Lung (tissue), 12 donors: ENCODE measurements around the gene LSS. TPM values are rescaled to one million over a fixed set of nuclear protein-coding genes. Genes with fewer than 3 reads are reported as not detected.

ENCODE experiments used
- ATAC-seq: fragments of 200-7000 bp; cut with Tn5 transposase; one replicate; pipeline ENCODE4 v1.9.1; 2020; ENCODE audit warnings: moderate number of reproducible peaks; ENCODE audit not compliant: insufficient read depth, low FRiP score
- DNase-seq, 3 donors: peaks; one replicate each; pipeline ENCODE4 v3.0.0-alpha.2; 2013 to 2017
- H3K27ac ChIP-seq, 2 donors: one replicate each; pipeline ENCODE4 v1.5.1; 2013; ENCODE audit warnings: mild to moderate bottlenecking in 2 of 2, moderate library complexity in 2 of 2, control low read depth in 1 of 2, inconsistent platforms in 1 of 2, low read depth in 1 of 2, low read length in 1 of 2
- H3K27me3 ChIP-seq, 3 donors: one replicate each; pipeline ENCODE4 v1.5.1; 2013; ENCODE audit warnings: low read length in 2 of 3; ENCODE audit not compliant: control insufficient read depth in 3 of 3, insufficient read depth in 3 of 3
- H3K36me3 ChIP-seq, 4 donors: one replicate each; pipeline ENCODE4 v1.5.1; 2013; ENCODE audit warnings: low read length in 4 of 4, mild to moderate bottlenecking in 1 of 4, moderate library complexity in 1 of 4; ENCODE audit not compliant: control insufficient read depth in 4 of 4, insufficient read depth in 4 of 4
- H3K4me1 ChIP-seq, 5 donors: one replicate each; pipeline ENCODE4 v1.5.1; 2013; ENCODE audit warnings: low read length in 5 of 5, mild to moderate bottlenecking in 2 of 5, moderate library complexity in 1 of 5; ENCODE audit not compliant: control insufficient read depth in 5 of 5, insufficient read depth in 5 of 5
- H3K4me3 ChIP-seq: one replicate; pipeline ENCODE4 v1.5.1; 2013; ENCODE audit warnings: mild to moderate bottlenecking, control low read depth, moderate library complexity
- H3K9ac ChIP-seq, 2 donors: one replicate each; pipeline ENCODE4 v1.5.1; 2013; ENCODE audit warnings: low read length in 2 of 2, control low read depth in 1 of 2; ENCODE audit not compliant: insufficient read depth in 1 of 2
- H3K9me3 ChIP-seq, 4 donors: one replicate each; pipeline ENCODE4 v1.5.1; 2013; ENCODE audit warnings: low read length in 3 of 4, mild to moderate bottlenecking in 1 of 4, moderate library complexity in 1 of 4; ENCODE audit not compliant: control insufficient read depth in 4 of 4, insufficient read depth in 3 of 4
- WGBS, 2 donors: extraction: QIAGEN DNeasy Blood & Tissue Kit; methylation state at CpG; one replicate each; pipeline ENCODE4 v1.1.7; 2013; 5-methylcytosine and 5-hydroxymethylcytosine counted together
- polyA plus RNA-seq, 2 donors: library from polyadenylated mRNA; stranded (reverse); fragments of 200-250 nt; gene quantifications; one replicate each; pipeline ENCODE4 v1.2.1, GENCODE V29; 2013
- total RNA-seq, 2 donors: library from RNA; depleted of rRNA in 1 of 2; stranded (reverse); fragments of >200 nt in 1 of 2; gene quantifications; one replicate each; pipeline ENCODE4 v1.2.1, GENCODE V29; 2014 to 2021
- TF ChIP-seq, protein P1 (sequence below): IDR thresholded peaks from 2 replicates; pipeline ENCODE4 v1.5.1; 2012; ENCODE audit warnings: mild to moderate bottlenecking; ENCODE audit errors: control extremely low read depth, extremely low read depth
- donor health status: control.
- donor health status: control.
- donor health status: Bipolar disorder and iron deficiency.
- donor health status: healthy.
- donor health status: DM: yes; HTN: yes; CAD: no.

The LSS gene
- total and polyA plus RNA-seq, 4 donors = 54.6 to 152 (median 98.8) TPM

GRCh38 chr21:46269466-46269865 is 40.9 kb upstream of the LSS start:
- H3K9ac ChIP-seq = no peak overlapping the region
- DNase-seq (no peak), ATAC-seq (no peak)
- no peak overlapping the region for H3K27ac ChIP-seq
- H3K36me3 ChIP-seq = peaks cover 43 to 67% (median 55%) of the 10 kb centered on the region in 4 donors
- H3K4me1 ChIP-seq = no peaks in the 10 kb centered on the region
- 95 to 99% methylated on average over 10 of the region's 10 CpGs for WGBS, 2 donors
- H3K4me3 ChIP-seq = no peak overlapping the region
- H3K9me3 ChIP-seq = no peaks in the 10 kb centered on the region
- TF ChIP-seq, protein P1, sequence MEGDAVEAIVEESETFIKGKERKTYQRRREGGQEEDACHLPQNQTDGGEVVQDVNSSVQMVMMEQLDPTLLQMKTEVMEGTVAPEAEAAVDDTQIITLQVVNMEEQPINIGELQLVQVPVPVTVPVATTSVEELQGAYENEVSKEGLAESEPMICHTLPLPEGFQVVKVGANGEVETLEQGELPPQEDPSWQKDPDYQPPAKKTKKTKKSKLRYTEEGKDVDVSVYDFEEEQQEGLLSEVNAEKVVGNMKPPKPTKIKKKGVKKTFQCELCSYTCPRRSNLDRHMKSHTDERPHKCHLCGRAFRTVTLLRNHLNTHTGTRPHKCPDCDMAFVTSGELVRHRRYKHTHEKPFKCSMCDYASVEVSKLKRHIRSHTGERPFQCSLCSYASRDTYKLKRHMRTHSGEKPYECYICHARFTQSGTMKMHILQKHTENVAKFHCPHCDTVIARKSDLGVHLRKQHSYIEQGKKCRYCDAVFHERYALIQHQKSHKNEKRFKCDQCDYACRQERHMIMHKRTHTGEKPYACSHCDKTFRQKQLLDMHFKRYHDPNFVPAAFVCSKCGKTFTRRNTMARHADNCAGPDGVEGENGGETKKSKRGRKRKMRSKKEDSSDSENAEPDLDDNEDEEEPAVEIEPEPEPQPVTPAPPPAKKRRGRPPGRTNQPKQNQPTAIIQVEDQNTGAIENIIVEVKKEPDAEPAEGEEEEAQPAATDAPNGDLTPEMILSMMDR = no peak
- H3K27me3 ChIP-seq = no peaks in the 10 kb centered on the region

- Histone ChIP-seq H3K4me1 (no peaks in the 10 kb centered on the region), H3K27ac (no peak overlapping the region), H3K9ac (no peak overlapping the region), H3K4me3 (no peak overlapping the region), H3K27me3 (no peaks in the 10 kb centered on the region), H3K36me3 (peaks cover 38 to 67% (median 57%) of the 10 kb centered on the region in 4 donors), H3K9me3 (no peaks in the 10 kb centered on the region)
- WGBS, 2 donors = 96 to 97% methylated on average over 13 of the region's 13 CpGs
- DNase-seq (no peak), ATAC-seq (no peak)
- TF ChIP-seq, protein P1 = no peak
Observed at GRCh38 chr21:46268371-46268770, 39.8 kb upstream of the LSS start.

- Histone ChIP-seq H3K4me1 (no peaks in the 10 kb centered on the region), H3K27me3 (no peaks in the 10 kb centered on the region), H3K9me3 (no peaks in the 10 kb centered on the region), H3K9ac (no peak overlapping the region), H3K4me3 (no peak overlapping the region), H3K36me3 (peaks cover 31 to 57% (median 47%) of the 10 kb centered on the region in 4 donors), H3K27ac (no peak overlapping the region)
- TF ChIP-seq, protein P1 = no peak
- DNase-seq (no peak), ATAC-seq (no peak)
- 92 to 97% methylated on average over 19 of the region's 19 CpGs for WGBS, 2 donors
Observed at GRCh38 chr21:46266946-46267345, 38.4 kb upstream of the LSS start.

DNA sequence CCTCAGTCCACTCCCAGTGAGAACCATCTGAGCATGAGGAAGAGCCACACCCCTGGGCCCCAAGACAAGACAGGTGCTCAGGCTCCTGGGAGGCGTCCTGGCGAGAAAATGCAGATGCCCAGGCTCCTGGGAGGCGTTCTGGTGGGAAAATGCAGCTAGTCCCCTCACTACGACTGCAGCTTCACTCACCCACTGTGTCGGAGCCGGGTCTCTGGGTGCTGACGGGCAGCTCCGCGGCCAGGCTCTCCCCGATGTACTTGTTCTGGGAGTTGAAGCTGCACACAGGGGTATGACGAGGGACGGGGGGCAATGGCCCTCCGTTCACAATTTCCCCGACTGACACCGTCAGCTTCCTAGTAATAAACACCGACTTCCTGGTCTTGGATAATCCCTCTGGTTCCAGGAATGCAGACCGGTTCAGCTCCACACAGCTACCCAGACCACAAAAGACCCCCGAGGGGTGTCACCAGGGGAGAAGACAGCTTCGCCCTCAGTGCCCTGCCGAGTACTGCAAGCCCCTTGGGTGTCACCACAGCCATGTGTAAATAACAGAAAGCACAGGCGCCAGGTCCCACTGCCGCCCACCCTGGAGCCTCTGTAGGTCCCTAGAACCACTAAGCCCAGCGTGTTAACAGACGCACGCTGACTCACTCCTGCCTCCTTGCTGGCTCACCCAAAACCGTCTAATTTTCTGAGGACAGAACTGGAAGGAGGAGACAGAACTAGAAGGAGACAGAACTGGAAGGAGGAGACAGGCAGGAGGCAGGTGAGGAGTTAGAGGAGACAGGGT is 37.4 kb upstream of the LSS start:
- DNase-seq = no peak
- Histone ChIP-seq H3K9me3 (no peaks in the 10 kb centered on the region), H3K4me3 (no peak overlapping the region), H3K27ac (no peak overlapping the region), H3K9ac (no peak overlapping the region), H3K36me3 (peaks cover 34 to 61% (median 47%) of the 10 kb centered on the region in 4 donors), H3K27me3 (no peaks in the 10 kb centered on the region), H3K4me1 (no peaks in the 10 kb centered on the region)
- TF ChIP-seq, protein P1 = no peak
- no peak for ATAC-seq
- WGBS, 2 donors = 82 to 83% methylated on average over 26 of the region's 26 CpGs
